DOHH2 (cell line): ENCODE results near the gene TFF1.

ENCODE experiments used
- H3F3A ChIP-seq: fragments of 200-600 bp; sonication (generic), shearing (Covaris generic); 2 replicates; pipeline ENCODE4 v1.6.0; 2016; ENCODE audit warnings: antibody characterized with exemption, mild to moderate bottlenecking; ENCODE audit not compliant: control insufficient read depth, insufficient read depth
- H3K27ac ChIP-seq: fragments of 200-600 bp; sonication (generic); 2 replicates; pipeline ENCODE4 v1.5.1; 2014; ENCODE audit warnings: low read depth, mild to moderate bottlenecking, low read length, moderate library complexity
- H3K27me3 ChIP-seq: fragments of 200-600 bp; sonication (generic); 2 replicates; pipeline ENCODE4 v1.6.1; 2014; ENCODE audit warnings: mild to moderate bottlenecking, low read length, mixed read lengths; ENCODE audit not compliant: control insufficient read depth
- H3K36me3 ChIP-seq: fragments of 200-600 bp; sonication (generic); 2 replicates; pipeline ENCODE4 v1.6.1; 2014; ENCODE audit warnings: mild to moderate bottlenecking, low read length, moderate library complexity, mixed read lengths; ENCODE audit not compliant: control insufficient read depth
- H3K4me1 ChIP-seq: fragments of 200-600 bp; sonication (generic); 2 replicates; pipeline ENCODE4 v1.6.1; 2014; ENCODE audit warnings: mild to moderate bottlenecking, low read length, mixed read lengths; ENCODE audit not compliant: control insufficient read depth
- H3K4me2 ChIP-seq: fragments of 200-600 bp; sonication (generic); 2 replicates; pipeline ENCODE4 v1.6.0; 2014; ENCODE audit warnings: mild to moderate bottlenecking, low read length, moderate library complexity
- H3K4me3 ChIP-seq: fragments of 200-600 bp; sonication (generic); 2 replicates; pipeline ENCODE4 v1.5.1; 2014; ENCODE audit warnings: mild to moderate bottlenecking, low read length, mixed read lengths
- H3K79me2 ChIP-seq: fragments of 200-600 bp; sonication (generic); 2 replicates; pipeline ENCODE4 v1.6.1; 2014; ENCODE audit warnings: mild to moderate bottlenecking, low read length, mixed read lengths; ENCODE audit not compliant: control insufficient read depth
- H3K9me2 ChIP-seq: fragments of 200-600 bp; sonication (generic); replicated peaks from 2 replicates; pipeline ENCODE4 v1.6.1; 2014; ENCODE audit warnings: mild to moderate bottlenecking, low read length, mixed read lengths; ENCODE audit not compliant: control insufficient read depth
- H3K9me3 ChIP-seq: fragments of 200-600 bp; sonication (generic); 2 replicates; pipeline ENCODE4 v1.6.1; 2014; ENCODE audit warnings: antibody characterized with exemption, low read length, mixed read lengths; ENCODE audit not compliant: control insufficient read depth, insufficient read depth
- H4K20me1 ChIP-seq: fragments of 200-600 bp; sonication (generic); 2 replicates; pipeline ENCODE4 v1.6.0; 2014; ENCODE audit warnings: low read depth, mild to moderate bottlenecking, antibody characterized with exemption, low read length, moderate library complexity; ENCODE audit not compliant: control insufficient read depth, insufficient read depth
- CTCF ChIP-seq: fragments of 200-600 bp; sonication (generic); IDR thresholded peaks from one replicate; pipeline ENCODE4 v1.5.1; 2014; ENCODE audit warnings: antibody characterized with exemption, mild to moderate bottlenecking, low read depth, low read length; ENCODE audit not compliant: poor library complexity, severe bottlenecking
- EZH2phosphoT487 ChIP-seq: fragments of 200-600 bp; sonication (generic); IDR thresholded peaks from 2 replicates; pipeline ENCODE4 v1.6.1; 2017; ENCODE audit warnings: borderline replicate concordance, mild to moderate bottlenecking, antibody characterized with exemption, low read length, moderate library complexity, mixed read lengths

The TFF1 gene

GRCh38 chr21:42330380-42331371 lies 35.7 kb downstream of the TFF1 start:
- Histone ChIP-seq H4K20me1 (no peaks in the 10 kb centered on the region), H3K4me2 (no peak overlapping the region), H3K9me2 (no peaks in the 10 kb centered on the region), H3K9me3 (no peaks in the 10 kb centered on the region), H3F3A (no peaks in the 10 kb centered on the region), H3K27me3 (peaks cover 23% of the 10 kb centered on the region), H3K27ac (no peak overlapping the region), H3K4me1 (peaks cover under 1% of the 10 kb centered on the region; the same call in 1 of the 2 replicates), H3K79me2 (no peaks in the 10 kb centered on the region), H3K36me3 (no peaks in the 10 kb centered on the region), H3K4me3 (no peak overlapping the region)
- TF ChIP-seq CTCF: no peak
- TF ChIP-seq EZH2phosphoT487: no peak

- Histone ChIP-seq H4K20me1 (no peaks in the 10 kb centered on the region), H3K4me2 (no peak overlapping the region), H3F3A (no peaks in the 10 kb centered on the region), H3K9me3 (no peaks in the 10 kb centered on the region), H3K27me3 (peaks cover 33% of the 10 kb centered on the region), H3K27ac (no peak overlapping the region), H3K79me2 (no peaks in the 10 kb centered on the region), H3K36me3 (no peaks in the 10 kb centered on the region), H3K4me3 (no peak overlapping the region), H3K4me1 (peaks cover 2% of the 10 kb centered on the region), H3K9me2 (no peaks in the 10 kb centered on the region)
- TF ChIP-seq CTCF (no peak), EZH2phosphoT487 (no peak)
Measured at GRCh38 chr21:42324896-42325295, 41.4 kb downstream of the TFF1 start.

- Histone ChIP-seq H3F3A (no peaks in the 10 kb centered on the region), H3K9me2 (no peaks in the 10 kb centered on the region), H3K4me3 (no peak overlapping the region), H3K27ac (no peak overlapping the region), H4K20me1 (no peaks in the 10 kb centered on the region), H3K27me3 (peaks cover 22% of the 10 kb centered on the region), H3K79me2 (no peaks in the 10 kb centered on the region), H3K4me1 (peaks cover 14% of the 10 kb centered on the region), H3K4me2 (no peak overlapping the region), H3K36me3 (no peaks in the 10 kb centered on the region), H3K9me3 (no peaks in the 10 kb centered on the region)
- TF ChIP-seq CTCF (no peak), EZH2phosphoT487 (no peak)
Measured at GRCh38 chr21:42321845-42322244, 44.5 kb downstream of the TFF1 start.
